Measurements from ENCODE around the gene ZNF263. TPM values are rescaled to one million over a fixed set of nuclear protein-coding genes. Genes with fewer than 3 reads are reported as not detected.

Gene ZNF263
- total RNA-seq, 1 experiment from 2014 or later, result 31.4 TPM

DNA sequence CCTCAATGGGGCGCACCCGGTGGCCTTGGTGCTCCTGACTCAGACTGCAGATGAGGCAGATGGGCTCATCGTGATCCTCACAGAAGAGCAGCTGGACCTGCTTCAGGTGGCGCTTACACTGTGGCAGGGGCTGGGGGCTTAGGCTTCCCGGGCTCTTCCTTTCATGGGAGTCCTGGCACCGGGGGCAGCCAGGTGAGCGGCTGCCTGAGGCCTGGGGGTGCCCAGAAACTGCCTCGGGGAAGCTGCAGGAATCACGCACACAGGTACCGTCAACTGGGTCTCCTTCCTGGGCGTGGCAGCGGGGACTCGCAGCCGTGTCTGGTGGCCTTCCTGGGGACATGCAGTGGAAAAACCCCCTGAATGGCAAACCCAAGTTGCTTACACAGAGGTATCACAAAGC is 33.8 kb upstream of the ZNF263 start:
- no peaks in the 10 kb centered on the region for H3K79me2 ChIP-seq (ENCODE audit: insufficient read depth, low read length)
- no peak overlapping the region for H3K27ac ChIP-seq (ENCODE audit: low read depth, low read length)
- H3K4me1 ChIP-seq (ENCODE audit: control insufficient read depth in 1 of 2, insufficient read depth in 2 of 2, low read length in 2 of 2), result no peaks in the 10 kb centered on the region
- H4K20me1 ChIP-seq (ENCODE audit: insufficient read depth), result no peaks in the 10 kb centered on the region
- H2AFZ ChIP-seq (ENCODE audit: low read depth, low read length, poor library complexity, severe bottlenecking), result no peak overlapping the region
- ATAC-seq, result no peak
- ChIA-PET POLR2A (no interaction called here), RAD21 (ENCODE audit: low non-redundant PET in 1 of 2, low total read pairs in 2 of 2, uncharacterized antibody in 2 of 2, unreplicated experiment in 2 of 2) (no interaction called here), CTCF (no interaction called here)
- no peak overlapping the region for H3K4me2 ChIP-seq (ENCODE audit: low read length)
- BruUV-seq (replicated peaks), result no TSS peak
- DNase-seq (ENCODE audit: low read depth, low spot score), result no peak
- TF ChIP-seq EGR1 (IDR thresholded peaks at IDR 0.05; ENCODE audit: low read depth) (no peak), RAD21 (IDR thresholded peaks at IDR 0.05; ENCODE audit: low read depth) (no peak), ZFX (IDR thresholded peaks at IDR 0.05) (no peak), FOSL1 (IDR thresholded peaks at IDR 0.05; ENCODE audit: low read depth) (no peak), ZBTB33 (IDR thresholded peaks at IDR 0.05; ENCODE audit: extremely low read depth, insufficient replicate concordance, low read length) (no peak), SP1 (IDR thresholded peaks at IDR 0.05; ENCODE audit: low read depth) (no peak), CEBPB (IDR thresholded peaks at IDR 0.05; ENCODE audit: low read depth) (no peak), JUND (IDR thresholded peaks at IDR 0.05) (no peak), YY1 (IDR thresholded peaks at IDR 0.05; ENCODE audit: extremely low read depth, insufficient replicate concordance, low read depth, low read length) (no peak), SIN3A (IDR thresholded peaks at IDR 0.05; ENCODE audit: low read depth) (no peak), REST (IDR thresholded peaks at IDR 0.05; ENCODE audit: low read depth) (no peak)
- TF ChIP-seq, protein P1, sequence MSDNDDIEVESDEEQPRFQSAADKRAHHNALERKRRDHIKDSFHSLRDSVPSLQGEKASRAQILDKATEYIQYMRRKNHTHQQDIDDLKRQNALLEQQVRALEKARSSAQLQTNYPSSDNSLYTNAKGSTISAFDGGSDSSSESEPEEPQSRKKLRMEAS (IDR thresholded peaks at IDR 0.05), result no peak
- TF ChIP-seq, protein P2, sequence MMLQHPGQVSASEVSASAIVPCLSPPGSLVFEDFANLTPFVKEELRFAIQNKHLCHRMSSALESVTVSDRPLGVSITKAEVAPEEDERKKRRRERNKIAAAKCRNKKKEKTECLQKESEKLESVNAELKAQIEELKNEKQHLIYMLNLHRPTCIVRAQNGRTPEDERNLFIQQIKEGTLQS (IDR thresholded peaks at IDR 0.05), result no peak
- no peaks in the 10 kb centered on the region for H3K9me2 ChIP-seq (ENCODE audit: insufficient read depth)
- intact Hi-C loops (cut with micrococcal nuclease), result no loop called here
- H3K9me3 ChIP-seq (ENCODE audit: control insufficient read depth in 1 of 2, insufficient read depth in 1 of 2, low read depth in 1 of 2, low read length in 2 of 2), result peaks cover 0 to under 1% of the 10 kb centered on the region in 2 experiments; a peak in 1 of 4 replicates
- no peaks in the 10 kb centered on the region for H3K36me3 ChIP-seq (ENCODE audit: control insufficient read depth in 1 of 2, insufficient read depth in 2 of 2, low read length in 2 of 2)
- H3K4me3 ChIP-seq (replicated peaks in 1 of 2; ENCODE audit: low read depth in 1 of 2, low read length in 2 of 2), result no peak overlapping the region
- no peak overlapping the region for H3K9ac ChIP-seq (ENCODE audit: low read length)
- no peaks in the 10 kb centered on the region for H3K27me3 ChIP-seq (ENCODE audit: insufficient read depth, low read length)
